ENCODE measurements around the gene CARMIL3. TPM values are rescaled to one million over a fixed set of nuclear protein-coding genes. Genes with fewer than 3 reads are reported as not detected.

The CARMIL3 gene
- total RNA-seq = under 0.01 TPM in 1 of 2 replicates, not detected in the other

DNA sequence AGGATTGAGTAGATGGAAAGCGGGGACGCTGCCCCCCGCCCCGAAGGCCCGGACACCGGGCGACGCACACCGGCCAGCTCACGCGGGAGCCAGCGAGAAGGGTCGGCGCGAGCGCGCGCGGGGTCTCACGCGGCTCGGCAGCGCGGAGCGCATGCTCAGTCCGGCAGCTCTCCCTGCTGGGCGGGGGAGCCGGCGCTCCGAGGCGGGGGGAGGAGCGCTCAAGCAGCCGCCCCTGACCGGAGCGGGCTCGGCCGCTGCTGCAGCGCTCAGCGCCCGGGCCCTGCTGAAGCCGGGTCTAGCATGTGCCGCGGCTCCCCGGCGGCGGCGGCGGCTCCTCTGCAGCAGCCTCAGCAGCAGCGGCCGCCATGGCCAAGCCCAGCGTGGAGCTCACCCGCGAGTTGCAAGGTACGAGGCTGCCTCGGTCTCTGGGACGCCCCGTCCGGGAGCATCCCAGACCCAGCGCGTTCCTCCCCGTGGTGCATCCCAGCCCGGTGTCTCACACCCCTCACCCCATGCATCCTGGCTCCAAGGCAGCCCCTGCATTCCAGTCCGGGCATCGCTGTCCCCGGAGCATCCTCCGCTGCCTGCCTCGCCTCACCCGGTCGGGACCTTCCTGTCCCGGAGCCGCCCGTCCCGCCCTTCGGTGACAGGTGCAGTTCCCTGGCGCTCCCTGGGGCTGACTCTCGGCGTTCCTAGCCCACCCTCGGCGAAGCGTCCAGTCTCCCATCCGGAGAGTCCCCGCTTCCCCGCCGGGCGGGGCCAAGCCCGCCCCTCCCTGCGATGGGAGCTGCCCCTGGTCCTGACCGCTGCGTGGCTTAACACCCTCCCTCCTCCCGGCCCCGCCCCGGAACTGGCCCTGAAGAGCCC lies at the start of gene CARMIL3:
Gene CARMIL3, plus strand, starts transcription at position 221 of the 867 bp plus-strand sequence. Its CDS starts 145 bp downstream, at position 366.

GRCh38 chr14:24071144-24071697 lies 19.4 kb downstream of the CARMIL3 start, which contains the start of gene CPNE6:
TSS of gene CPNE6 (plus strand) at chr14:24071562. CDS start at chr14:24072937, 1,375 bp downstream.

DNA sequence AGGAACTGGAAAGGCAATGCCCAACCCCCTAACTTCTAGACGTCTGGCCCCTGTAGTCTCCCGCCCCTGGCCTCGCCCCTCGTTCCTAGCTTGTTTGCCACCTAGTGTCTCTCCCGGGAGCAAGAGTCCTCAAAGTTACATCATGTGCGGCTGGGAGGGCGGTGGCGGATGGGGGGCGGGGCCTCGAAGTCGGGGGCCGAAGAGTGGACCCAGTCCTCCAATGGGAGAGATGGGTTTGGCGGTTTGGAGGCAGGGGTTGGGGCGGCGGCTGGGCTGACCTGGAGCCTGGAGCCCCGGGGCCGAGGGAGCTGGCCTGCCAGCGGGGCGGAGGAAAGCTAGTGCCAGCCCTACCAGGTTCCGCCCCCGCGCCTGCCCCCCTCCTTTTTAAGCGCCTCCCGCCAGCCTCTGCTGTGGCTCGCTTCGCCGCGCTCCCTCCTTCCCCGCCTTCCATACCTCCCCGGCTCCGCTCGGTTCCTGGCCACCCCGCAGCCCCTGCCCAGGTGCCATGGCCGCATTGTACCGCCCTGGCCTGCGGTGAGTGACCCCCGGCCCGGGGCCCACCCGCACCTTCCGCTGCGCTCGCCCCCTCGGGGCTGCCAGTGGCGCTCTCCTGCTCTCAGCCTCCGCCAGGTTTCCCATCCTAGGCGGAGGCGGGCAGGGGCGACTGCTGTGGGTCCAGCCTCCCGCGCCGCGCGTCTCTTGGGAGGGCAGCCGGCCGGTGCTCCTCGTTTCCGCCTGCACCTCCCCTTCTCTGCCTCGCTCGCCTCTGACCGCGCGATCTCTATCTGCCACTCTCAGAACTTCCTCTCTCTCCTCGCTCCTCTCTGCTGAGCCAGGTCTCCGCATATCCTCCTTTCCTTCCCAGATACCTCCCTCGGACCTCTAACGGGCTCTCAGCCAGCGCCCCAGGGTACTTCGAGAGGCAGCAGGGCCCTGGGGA lies 42.4 kb downstream of the CARMIL3 start, which contains the start of gene PCK2:
Gene PCK2, plus strand, starts transcription at position 411 of the 940 bp plus-strand sequence. Its CDS starts 95 bp downstream, at position 506.

DNA sequence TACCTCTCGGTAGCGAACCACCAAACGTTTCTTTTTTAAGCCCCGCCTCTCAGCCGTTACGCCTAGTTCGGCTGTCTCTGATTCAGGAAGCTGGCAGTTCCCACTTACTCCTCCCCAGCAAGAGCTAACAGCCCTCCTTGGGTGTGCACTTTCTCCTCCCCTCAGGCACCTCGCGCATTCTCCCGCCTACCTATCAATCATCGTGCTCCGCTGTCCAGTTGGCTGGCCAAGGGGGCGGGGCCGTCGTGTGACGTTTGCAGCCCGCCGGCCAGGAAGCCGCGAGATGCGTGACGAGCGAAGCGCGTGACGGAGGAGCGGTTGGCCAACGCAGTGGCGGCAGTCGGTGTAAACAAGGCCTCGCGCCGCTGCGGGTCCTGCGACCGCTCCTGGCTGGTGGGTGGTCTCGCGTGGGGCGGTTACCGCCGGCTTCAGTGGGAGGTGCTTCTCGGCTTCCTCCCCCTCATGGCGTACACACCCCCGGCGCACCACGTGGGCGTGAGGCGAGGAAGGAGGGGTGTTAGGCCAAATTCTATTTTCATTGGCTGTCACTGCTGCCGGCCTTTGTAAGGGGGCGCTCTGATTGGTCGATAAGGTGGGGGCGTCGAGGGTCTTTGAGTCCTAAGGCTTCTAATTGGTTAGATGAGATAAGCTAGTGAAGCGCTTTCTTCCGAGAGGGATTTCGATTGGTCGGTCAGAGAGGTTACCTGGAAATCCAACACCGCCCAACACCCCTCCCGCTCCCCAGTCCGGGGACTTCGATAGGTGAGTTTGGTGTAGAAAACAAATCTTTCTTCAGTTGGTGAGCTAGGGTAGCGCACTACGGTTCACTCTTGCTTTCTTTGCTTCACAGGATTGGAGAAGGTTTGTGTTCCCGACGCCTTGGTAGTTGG lies 63.0 kb downstream of the CARMIL3 start, which contains the start of the genes DCAF11 and NRL:
Gene DCAF11, plus strand, starts transcription at position 246 of the 890 bp plus-strand sequence. CDS start 818 bp downstream, outside the sequence.
Gene NRL, minus strand, starts transcription at position 418 of the 890 bp plus-strand sequence. CDS start 32,101 bp downstream, outside the sequence.

Other genes with a start within 250 kb of the CARMIL3 start
- gene DHRS4, start 98.2 kb upstream of the CARMIL3 start, total RNA-seq = 31.7 and 35.9 TPM in 2 replicates
- 8.6 and 10.8 TPM in 2 replicates for gene DHRS4L2, start 63.1 kb upstream of the CARMIL3 start, total RNA-seq
- gene CPNE6, start 19.6 kb downstream of the CARMIL3 start, total RNA-seq = not detected in 2 replicates
- 3.0 and 8.5 TPM in 2 replicates for gene PCK2, start 42.3 kb downstream of the CARMIL3 start, total RNA-seq
- 47.0 and 51.9 TPM in 2 replicates for gene DCAF11, start 62.8 kb downstream of the CARMIL3 start, total RNA-seq
- gene NRL, start 62.9 kb downstream of the CARMIL3 start, total RNA-seq = 0.98 and 1.1 TPM in 2 replicates
- gene FITM1, start 78.7 kb downstream of the CARMIL3 start, total RNA-seq = 0.65 TPM in 1 of 2 replicates, not detected in the other
- 68.6 and 101 TPM in 2 replicates for gene PSME1, start 84.2 kb downstream of the CARMIL3 start, total RNA-seq
- 8.5 and 16.3 TPM in 2 replicates for gene EMC9, start 89.6 kb downstream of the CARMIL3 start, total RNA-seq
- 54.7 and 62.1 TPM in 2 replicates for gene PSME2, start 94.6 kb downstream of the CARMIL3 start, total RNA-seq
- 48.3 and 60.3 TPM in 2 replicates for gene RNF31, start 95.5 kb downstream of the CARMIL3 start, total RNA-seq
- 31.0 and 35.6 TPM in 2 replicates for gene IRF9, start 109.3 kb downstream of the CARMIL3 start, total RNA-seq
- 1.3 and 4.1 TPM in 2 replicates for gene REC8, start 120.1 kb downstream of the CARMIL3 start, total RNA-seq
- gene IPO4, start 136.8 kb downstream of the CARMIL3 start, total RNA-seq = 51.3 and 58.8 TPM in 2 replicates
- gene TM9SF1, start 143.4 kb downstream of the CARMIL3 start, total RNA-seq = 53.6 and 62.3 TPM in 2 replicates
- 0.10 TPM in 1 of 2 replicates, not detected in the other for gene TSSK4, start 153.7 kb downstream of the CARMIL3 start, total RNA-seq
- 25.6 and 33.3 TPM in 2 replicates for gene CHMP4A, start 161.5 kb downstream of the CARMIL3 start, total RNA-seq
- 9.1 TPM in 2 replicates for gene MDP1, start 164.1 kb downstream of the CARMIL3 start, total RNA-seq
- gene NEDD8, start 180.4 kb downstream of the CARMIL3 start, total RNA-seq = 128 and 131 TPM in 2 replicates
- 67.4 and 69.9 TPM in 2 replicates for gene GMPR2, start 180.9 kb downstream of the CARMIL3 start, total RNA-seq
- 55.5 and 59.4 TPM in 2 replicates for gene TINF2, start 190.6 kb downstream of the CARMIL3 start, total RNA-seq
- gene TGM1, start 211.2 kb downstream of the CARMIL3 start, total RNA-seq = 0.98 and 1.8 TPM in 2 replicates
- 35.1 and 45.1 TPM in 2 replicates for gene RABGGTA, start 219.6 kb downstream of the CARMIL3 start, total RNA-seq
- gene DHRS1, start 247.8 kb downstream of the CARMIL3 start, total RNA-seq = 12.4 and 21.6 TPM in 2 replicates
- gene NOP9, start 247.8 kb downstream of the CARMIL3 start, total RNA-seq = 32.3 and 34.9 TPM in 2 replicates